ENCODE data around the gene DYRK3. TPM values are rescaled to one million over a fixed set of nuclear protein-coding genes. Genes with fewer than 3 reads are reported as not detected.
A peak's percentile ranks its signal among the peaks of the same experiment; 100 is the strongest.

Gene DYRK3
- total RNA-seq, 4 donors from 2014 or later = 2.2 to 4.7 (median 4.1) TPM

- H3K36me3 ChIP-seq = no peaks in the 10 kb centered on the region
- peaks cover 3% of the 10 kb centered on the region for H3K27me3 ChIP-seq
- WGBS = 67% methylated on average over 3 of the region's 3 CpGs
- peaks cover 15% of the 10 kb centered on the region for H3K4me1 ChIP-seq
- H3K27ac ChIP-seq = no peak overlapping the region
- no peak overlapping the region for H3K4me3 ChIP-seq
- H3K9me3 ChIP-seq = no peaks in the 10 kb centered on the region
- TF ChIP-seq CTCF (IDR thresholded peaks at IDR 0.05) = no peak
- TF ChIP-seq POLR2AphosphoS5 (IDR thresholded peaks at IDR 0.05) = no peak
- no peak for DNase-seq (ENCODE audit: low spot score in 2 of 2)
These were observed 27.2 kb downstream of the DYRK3 start for GRCh38 chr1:206662396-206663092.

- no peaks in the 10 kb centered on the region for H3K36me3 ChIP-seq
- H3K4me3 ChIP-seq = no peak overlapping the region
- peaks cover 3% of the 10 kb centered on the region for H3K27me3 ChIP-seq
- no peak for DNase-seq (ENCODE audit: low spot score in 2 of 2)
- WGBS = 48% methylated on average over 5 of the region's 5 CpGs
- TF ChIP-seq POLR2AphosphoS5 (IDR thresholded peaks at IDR 0.05) = no peak
- TF ChIP-seq EP300 (IDR thresholded peaks at IDR 0.05) = no peak
- TF ChIP-seq POLR2A (IDR thresholded peaks at IDR 0.05) = no peak
- no peak for TF ChIP-seq CTCF (IDR thresholded peaks at IDR 0.05)
- H3K9me3 ChIP-seq = no peaks in the 10 kb centered on the region
- H3K4me1 ChIP-seq = peaks cover 8% of the 10 kb centered on the region
- H3K27ac ChIP-seq = no peak overlapping the region
These were observed 28.0 kb downstream of the DYRK3 start for GRCh38 chr1:206663362-206663761.

- H3K27ac ChIP-seq = no peak overlapping the region
- H3K4me1 ChIP-seq = peaks cover 8% of the 10 kb centered on the region
- 16% methylated on average over 18 of the region's 20 CpGs for WGBS
- H3K36me3 ChIP-seq = no peaks in the 10 kb centered on the region
- no peak overlapping the region for H3K4me3 ChIP-seq
- H3K27me3 ChIP-seq = peaks cover 3% of the 10 kb centered on the region
- no peak for TF ChIP-seq POLR2A (IDR thresholded peaks at IDR 0.05)
- TF ChIP-seq CTCF (IDR thresholded peaks at IDR 0.05) = peak; percentile 67 to 87
- peak in 1 of 2 donors; percentile 77 for DNase-seq (ENCODE audit: low spot score in 2 of 2)
- H3K9me3 ChIP-seq = no peaks in the 10 kb centered on the region
These were observed 28.7 kb downstream of the DYRK3 start for GRCh38 chr1:206663832-206664652.

GRCh38 chr1:206664740-206665139, 29.4 kb downstream of the DYRK3 start:
- Histone ChIP-seq H3K9me3 (no peaks in the 10 kb centered on the region), H3K36me3 (no peaks in the 10 kb centered on the region), H3K4me3 (no peak overlapping the region), H3K27ac (no peak overlapping the region), H3K4me1 (peaks cover 8% of the 10 kb centered on the region), H3K27me3 (peaks cover 3% of the 10 kb centered on the region)
- TF ChIP-seq EP300 (IDR thresholded peaks at IDR 0.05) (no peak), POLR2A (IDR thresholded peaks at IDR 0.05) (no peak)
- 59% methylated on average over 6 of the region's 6 CpGs for WGBS
- no peak for DNase-seq (ENCODE audit: low spot score in 2 of 2)

- Histone ChIP-seq H3K4me3 (no peak overlapping the region), H3K27ac (no peak overlapping the region), H3K27me3 (peaks cover 3% of the 10 kb centered on the region), H3K4me1 (peaks cover 8% of the 10 kb centered on the region), H3K9me3 (no peaks in the 10 kb centered on the region), H3K36me3 (no peaks in the 10 kb centered on the region)
- DNase-seq (ENCODE audit: low spot score in 2 of 2) = no peak
- TF ChIP-seq POLR2A (IDR thresholded peaks at IDR 0.05) = no peak
- no peak for TF ChIP-seq CTCF (IDR thresholded peaks at IDR 0.05)
- TF ChIP-seq POLR2AphosphoS5 (IDR thresholded peaks at IDR 0.05) = no peak
- TF ChIP-seq EP300 (IDR thresholded peaks at IDR 0.05) = no peak
- WGBS = 95% methylated on average over 3 of the region's 3 CpGs
These were observed 30.8 kb downstream of the DYRK3 start for GRCh38 chr1:206666031-206666561.
